HFFc6 (cell line): ENCODE data around the gene CREB3L2. TPM values are rescaled to one million over a fixed set of nuclear protein-coding genes. Genes with fewer than 3 reads are reported as not detected.
A peak's percentile ranks its signal among the peaks of the same experiment; 100 is the strongest.

ENCODE experiments used
- DNase-seq: peaks from one replicate; pipeline ENCODE4 v3.0.0-alpha.2; 2018
- H3K27ac Mint-ChIP-seq: 2 replicates; pipeline ENCODE4 v1.8.0; 2020; ENCODE audit warnings: mild to moderate bottlenecking, mixed read lengths
- H3K27me3 Mint-ChIP-seq: 2 replicates; pipeline ENCODE4 v1.8.0; 2021; ENCODE audit warnings: mild to moderate bottlenecking, moderate library complexity, mixed read lengths; ENCODE audit not compliant: insufficient read depth
- H3K36me3 Mint-ChIP-seq: 2 replicates; pipeline ENCODE4 v1.8.0; 2021; ENCODE audit warnings: low read depth, mixed read lengths
- H3K4me1 Mint-ChIP-seq: 2 replicates; pipeline ENCODE4 v1.8.0; 2020; ENCODE audit warnings: low read depth, mixed read lengths
- H3K4me3 Mint-ChIP-seq: 2 replicates; pipeline ENCODE4 v1.8.0; 2020; ENCODE audit warnings: mild to moderate bottlenecking, moderate library complexity, mixed read lengths
- H3K9me3 Mint-ChIP-seq: 2 replicates; pipeline ENCODE4 v1.8.0; 2020; ENCODE audit warnings: mild to moderate bottlenecking, mixed read lengths
- total RNA-seq, 6 experiments: library from RNA; stranded (reverse); fragmentation: NEBNext Ultra II Directional; extraction: Animal tissue kit (Norgen Biotek cat#: 25700); gene quantifications; 2 replicates in 1 of 6; 3 replicates in 5 of 6; pipeline ENCODE4 v1.2.3, GENCODE V29; 2021
- TF ChIP-seq, protein P1 (sequence below): fragments of 200-600 bp; sonication (generic); IDR thresholded peaks from 2 replicates; pipeline ENCODE4 v1.5.0; 2021; ENCODE audit warnings: antibody characterized with exemption, mild to moderate bottlenecking

CREB3L2 gene
- total RNA-seq, 6 experiments from 2014 or later = 112 to 139 (median 123) TPM

DNA sequence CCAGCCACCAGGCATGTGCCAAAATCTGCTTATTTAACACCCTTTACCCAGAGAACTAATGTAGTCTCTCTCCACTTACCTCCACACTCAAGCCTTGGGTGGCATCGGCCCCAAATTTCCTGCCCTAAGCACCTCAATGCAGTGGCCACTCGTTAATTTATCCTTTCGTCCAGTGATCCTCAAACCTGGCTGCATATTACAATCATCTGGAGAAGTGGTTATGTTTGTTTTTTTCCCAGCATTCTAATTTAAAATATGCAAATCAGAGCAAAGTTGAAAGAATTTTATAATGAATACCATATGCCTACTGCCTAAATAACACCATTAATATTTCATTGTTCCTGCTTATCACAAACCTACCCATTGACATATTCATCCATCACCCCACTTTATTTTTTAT lies 25.7 kb downstream of the CREB3L2 start:
- H3K4me1 Mint-ChIP-seq = peaks cover 9% of the 10 kb centered on the region
- H3K4me3 Mint-ChIP-seq = peak overlapping the region; percentile 81
- no peak for DNase-seq
- no peaks in the 10 kb centered on the region for H3K9me3 Mint-ChIP-seq
- H3K27me3 Mint-ChIP-seq = peaks cover 4% of the 10 kb centered on the region; the same call in 1 of the 2 replicates
- peak overlapping the region; percentile 91 for H3K27ac Mint-ChIP-seq
- peaks cover 46% of the 10 kb centered on the region for H3K36me3 Mint-ChIP-seq
- TF ChIP-seq, protein P1, sequence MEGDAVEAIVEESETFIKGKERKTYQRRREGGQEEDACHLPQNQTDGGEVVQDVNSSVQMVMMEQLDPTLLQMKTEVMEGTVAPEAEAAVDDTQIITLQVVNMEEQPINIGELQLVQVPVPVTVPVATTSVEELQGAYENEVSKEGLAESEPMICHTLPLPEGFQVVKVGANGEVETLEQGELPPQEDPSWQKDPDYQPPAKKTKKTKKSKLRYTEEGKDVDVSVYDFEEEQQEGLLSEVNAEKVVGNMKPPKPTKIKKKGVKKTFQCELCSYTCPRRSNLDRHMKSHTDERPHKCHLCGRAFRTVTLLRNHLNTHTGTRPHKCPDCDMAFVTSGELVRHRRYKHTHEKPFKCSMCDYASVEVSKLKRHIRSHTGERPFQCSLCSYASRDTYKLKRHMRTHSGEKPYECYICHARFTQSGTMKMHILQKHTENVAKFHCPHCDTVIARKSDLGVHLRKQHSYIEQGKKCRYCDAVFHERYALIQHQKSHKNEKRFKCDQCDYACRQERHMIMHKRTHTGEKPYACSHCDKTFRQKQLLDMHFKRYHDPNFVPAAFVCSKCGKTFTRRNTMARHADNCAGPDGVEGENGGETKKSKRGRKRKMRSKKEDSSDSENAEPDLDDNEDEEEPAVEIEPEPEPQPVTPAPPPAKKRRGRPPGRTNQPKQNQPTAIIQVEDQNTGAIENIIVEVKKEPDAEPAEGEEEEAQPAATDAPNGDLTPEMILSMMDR = no peak

DNA sequence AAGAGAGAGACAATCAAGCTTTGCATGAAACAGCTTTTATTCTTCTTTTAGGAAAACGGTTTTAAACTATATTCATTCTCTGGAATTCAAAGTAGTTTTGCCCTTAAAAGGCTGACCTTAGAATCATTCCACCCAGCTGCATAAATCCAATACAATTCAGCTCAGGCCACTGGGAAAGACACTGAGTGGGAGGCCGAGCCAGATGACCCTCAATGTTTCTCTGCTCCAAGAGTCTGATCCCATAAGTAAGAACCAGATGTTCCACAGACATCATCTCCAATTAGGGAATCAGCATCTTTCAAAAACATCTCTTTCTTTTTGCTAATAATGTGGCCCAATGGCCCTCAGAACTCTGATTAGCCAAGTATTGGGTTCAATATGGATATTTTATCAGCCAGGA lies 26.1 kb downstream of the CREB3L2 start:
- Mint-ChIP-seq H3K4me1 (peaks cover 14% of the 10 kb centered on the region), H3K27ac (peak overlapping the region; percentile 91)
- DNase-seq = no peak

DNA sequence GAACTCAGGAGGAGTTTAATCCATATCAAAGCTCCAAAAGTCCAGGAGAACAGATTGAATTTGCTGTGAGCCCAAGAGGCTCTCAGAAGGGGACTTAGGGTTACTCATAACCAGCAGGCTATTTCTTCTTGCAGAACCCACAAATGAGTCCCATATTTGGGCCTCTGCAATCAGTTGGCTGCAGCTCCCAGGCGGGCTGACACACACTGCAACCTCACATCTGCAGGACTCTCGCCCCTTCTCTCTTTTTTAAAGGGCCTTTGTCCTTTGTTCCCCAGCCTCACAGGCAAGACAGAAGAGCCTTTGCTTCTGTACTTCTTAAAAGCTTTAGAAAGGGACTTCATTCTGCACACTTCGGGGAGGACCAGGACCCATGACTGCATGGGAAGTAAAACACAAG lies 26.7 kb downstream of the CREB3L2 start:
- Mint-ChIP-seq H3K27me3 (peaks cover 4% of the 10 kb centered on the region; the same call in 1 of the 2 replicates), H3K27ac (peak overlapping the region; percentile 91), H3K36me3 (peaks cover 45% of the 10 kb centered on the region), H3K4me1 (peaks cover 19% of the 10 kb centered on the region), H3K9me3 (no peaks in the 10 kb centered on the region), H3K4me3 (peak overlapping the region; percentile 81)
- TF ChIP-seq, protein P1 = no peak
- peak; percentile 73 for DNase-seq

More for the DNA sequence above, 26.1 kb downstream of the CREB3L2 start:
- Mint-ChIP-seq H3K9me3 (no peaks in the 10 kb centered on the region), H3K27me3 (peaks cover 4% of the 10 kb centered on the region; the same call in 1 of the 2 replicates), H3K4me3 (peak overlapping the region; percentile 81), H3K36me3 (peaks cover 45% of the 10 kb centered on the region)
- TF ChIP-seq, protein P1 = no peak

DNA sequence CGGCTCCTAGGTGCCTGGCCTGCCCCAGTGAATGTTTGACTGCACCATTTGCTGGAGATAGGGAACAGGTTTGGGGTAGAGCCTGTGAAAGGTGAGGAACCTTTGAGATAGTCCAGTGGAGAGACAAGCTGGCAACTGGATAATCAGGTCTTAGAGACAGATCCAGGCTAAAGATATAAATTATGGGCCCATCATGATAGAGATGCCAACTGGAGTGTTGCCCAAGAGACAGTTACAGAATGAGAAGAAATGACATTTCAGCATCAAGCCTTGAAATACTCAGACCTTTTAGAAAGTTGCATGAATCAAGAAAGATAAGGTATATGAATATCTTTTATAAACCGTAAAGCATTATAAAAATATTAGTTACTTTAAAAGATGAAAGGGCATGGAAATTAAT lies 27.1 kb downstream of the CREB3L2 start:
- Mint-ChIP-seq H3K9me3 (no peaks in the 10 kb centered on the region), H3K27me3 (peaks cover 2% of the 10 kb centered on the region; the same call in 1 of the 2 replicates), H3K36me3 (peaks cover 43% of the 10 kb centered on the region), H3K27ac (peak overlapping the region; percentile 91), H3K4me1 (peaks cover 24% of the 10 kb centered on the region), H3K4me3 (peak overlapping the region; percentile 81)
- TF ChIP-seq, protein P1 = no peak
- no peak for DNase-seq

DNA sequence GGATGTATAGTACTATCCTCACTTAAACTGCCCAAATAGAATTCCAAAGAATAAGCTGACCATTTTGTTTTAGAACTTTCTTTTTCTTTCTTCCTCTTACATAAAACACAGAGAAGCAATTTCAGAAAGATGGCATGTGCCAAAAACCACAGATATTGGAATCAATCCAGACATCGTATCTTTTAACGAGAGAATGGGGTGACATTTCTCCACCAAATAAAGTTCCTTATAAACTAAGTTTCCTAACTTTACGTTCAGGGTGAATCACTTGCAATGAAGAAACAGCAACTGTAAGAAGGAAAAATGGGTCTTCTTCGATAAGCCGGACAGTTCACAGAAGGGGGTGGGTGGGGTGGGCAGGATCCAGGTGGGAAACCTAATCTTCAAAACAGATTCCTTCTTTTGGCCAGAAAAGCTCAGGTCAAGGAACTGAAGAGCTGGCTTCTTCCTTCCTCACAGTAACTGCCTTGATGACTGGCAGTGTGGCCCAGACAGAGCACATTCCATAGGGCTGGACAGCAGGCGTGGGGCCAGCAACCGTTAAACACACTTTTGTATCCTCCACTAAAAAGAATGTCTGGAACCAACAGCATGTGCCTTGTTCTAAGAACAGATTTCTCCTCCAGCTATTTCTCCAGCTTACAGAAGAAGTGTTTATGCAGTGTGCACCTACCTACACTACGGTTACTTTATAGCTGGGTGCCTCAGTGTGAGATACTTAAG lies 31.5 kb downstream of the CREB3L2 start:
- no peaks in the 10 kb centered on the region; the same call in none of the 2 replicates for H3K27me3 Mint-ChIP-seq
- H3K9me3 Mint-ChIP-seq = no peaks in the 10 kb centered on the region
- DNase-seq = peak; percentile 84
- H3K4me1 Mint-ChIP-seq = peaks cover 65% of the 10 kb centered on the region
- peak overlapping the region; percentile 81 for H3K4me3 Mint-ChIP-seq
- peaks cover 44% of the 10 kb centered on the region for H3K36me3 Mint-ChIP-seq
- peak overlapping the region; percentile 87 for H3K27ac Mint-ChIP-seq
- TF ChIP-seq, protein P1 = no peak
